Mucosa of descending colon (tissue), 3 donors: Measurements from ENCODE around the gene APBB1. TPM values are rescaled to one million over a fixed set of nuclear protein-coding genes. Genes with fewer than 3 reads are reported as not detected.

ENCODE experiments used
- ATAC-seq: fragments of 200-7000 bp; cut with Tn5 transposase; one replicate; pipeline ENCODE4 v1.9.1; 2020; ENCODE audit warnings: mild to moderate bottlenecking, moderate library complexity
- DNase-seq, 3 donors: peaks; one replicate each; pipeline ENCODE4 v3.0.0-alpha.2; 2020
- H3K36me3 ChIP-seq: fragments of 200-600 bp; one replicate; pipeline ENCODE4 v1.8.0; 2021; ENCODE audit warnings: low read depth, mild to moderate bottlenecking
- H3K4me1 ChIP-seq: fragments of 200-600 bp; one replicate; pipeline ENCODE4 v1.8.0; 2021; ENCODE audit warnings: low read depth, mild to moderate bottlenecking
- H3K4me3 ChIP-seq: fragments of 200-600 bp; one replicate; pipeline ENCODE4 v1.8.0; 2021; ENCODE audit warnings: mild to moderate bottlenecking
- H3K9me3 ChIP-seq: fragments of 200-600 bp; one replicate; pipeline ENCODE4 v1.8.0; 2021; ENCODE audit warnings: mild to moderate bottlenecking
- CTCF ChIP-seq: fragments of 200-600 bp; IDR thresholded peaks from one replicate; pipeline ENCODE4 v1.8.0; 2022; ENCODE audit warnings: antibody characterized with exemption, mild to moderate bottlenecking
- intact Hi-C, 2 donors: fragments of 100-400 bp; cut with DNase I in 1 of 2; cut with micrococcal nuclease in 1 of 2; formaldehyde crosslinking; loops; one replicate each; pipeline versions ENCODE4 v1.11.0 to v1.11.1; 2022; cut with DNase I, micrococcal nuclease
- total RNA-seq, 3 donors: library from RNA; stranded (reverse); fragmentation: NEBNext Ultra II Directional in 2 of 3; extraction: Animal tissue kit (Norgen Biotek cat#: 25700) in 2 of 3; gene quantifications; one replicate each; pipeline versions ENCODE4 v1.2.1 to v1.2.4, GENCODE V29; 2021 to 2023
- donor health status: DM: no; HTN: no; CAD: no; lungs with moderate emphysema.
- donor health status: DM: no; HTN: no; CAD: no.
- donor health status: DM: no; HTN: yes; CAD: no.

Gene APBB1
- total RNA-seq, 3 donors from 2014 or later: 5.2 to 64.7 (median 8.3) TPM

GRCh38 chr11:6433998-6434660, 15.2 kb upstream of the APBB1 start:
- TF ChIP-seq CTCF: no peak
- Histone ChIP-seq H3K4me3 (no peak overlapping the region), H3K9me3 (no peaks in the 10 kb centered on the region), H3K36me3 (no peaks in the 10 kb centered on the region), H3K4me1 (no peaks in the 10 kb centered on the region)
- ATAC-seq (peak; percentile 35), DNase-seq (no peak)
- intact Hi-C loops: no loop called here

- Histone ChIP-seq H3K9me3 (no peaks in the 10 kb centered on the region), H3K36me3 (no peaks in the 10 kb centered on the region), H3K4me1 (no peaks in the 10 kb centered on the region), H3K4me3 (no peak overlapping the region)
- TF ChIP-seq CTCF: no peak
- no peak for ATAC-seq
- DNase-seq: no peak
- intact Hi-C loops: no loop called here
Measured at GRCh38 chr11:6431861-6432260, 13.0 kb upstream of the APBB1 start.

GRCh38 chr11:6427516-6427915, 8.6 kb upstream of the APBB1 start:
- ATAC-seq (no peak), DNase-seq (no peak)
- TF ChIP-seq CTCF: no peak
- intact Hi-C loops: no loop called here
- Histone ChIP-seq H3K9me3 (no peaks in the 10 kb centered on the region), H3K4me1 (no peaks in the 10 kb centered on the region), H3K36me3 (no peaks in the 10 kb centered on the region), H3K4me3 (no peak overlapping the region)

GRCh38 chr11:6420677-6421076, 1.8 kb upstream of the APBB1 start:
- Histone ChIP-seq H3K36me3 (no peaks in the 10 kb centered on the region), H3K9me3 (no peaks in the 10 kb centered on the region), H3K4me3 (no peak overlapping the region), H3K4me1 (no peaks in the 10 kb centered on the region)
- ATAC-seq (no peak), DNase-seq (no peak)
- no peak for TF ChIP-seq CTCF
- intact Hi-C loops: no loop called here

GRCh38 chr11:6418557-6419008, 311 bp downstream of the APBB1 start:
- Histone ChIP-seq H3K9me3 (no peaks in the 10 kb centered on the region), H3K4me3 (peak overlapping the region; percentile 67), H3K4me1 (no peaks in the 10 kb centered on the region), H3K36me3 (no peaks in the 10 kb centered on the region)
- ATAC-seq: peak; percentile 42
- DNase-seq: peak in 2 of 3 donors; percentile 27 to 49
- TF ChIP-seq CTCF: no peak
- intact Hi-C loops: no loop called here
